Fibroblast of villous mesenchyme (primary cell): ENCODE measurements around the gene CMKLR1. TPM values are rescaled to one million over a fixed set of nuclear protein-coding genes. Genes with fewer than 3 reads are reported as not detected.

Experiments
- DNase-seq: peaks from one replicate; pipeline ENCODE4 v3.0.0-alpha.2; 2010; ENCODE audit warnings: low read depth
- H3K4me3 ChIP-seq: 2 replicates; pipeline ENCODE4 v1.5.1; 2011; ENCODE audit warnings: low read depth, mild to moderate bottlenecking, low read length
- total RNA-seq: library from RNA; depleted of rRNA; stranded (reverse); fragments of >200 nt; gene quantifications from 2 replicates; pipeline ENCODE4 v1.2.3, GENCODE V29; 2012
- TF ChIP-seq, protein P1 (sequence below): IDR thresholded peaks from 2 replicates; pipeline ENCODE4 v1.5.1; 2012; ENCODE audit warnings: low read depth, mild to moderate bottlenecking, low read length; ENCODE audit not compliant: insufficient read depth

Gene CMKLR1
- total RNA-seq, 1 donor = 1.7 TPM

DNA sequence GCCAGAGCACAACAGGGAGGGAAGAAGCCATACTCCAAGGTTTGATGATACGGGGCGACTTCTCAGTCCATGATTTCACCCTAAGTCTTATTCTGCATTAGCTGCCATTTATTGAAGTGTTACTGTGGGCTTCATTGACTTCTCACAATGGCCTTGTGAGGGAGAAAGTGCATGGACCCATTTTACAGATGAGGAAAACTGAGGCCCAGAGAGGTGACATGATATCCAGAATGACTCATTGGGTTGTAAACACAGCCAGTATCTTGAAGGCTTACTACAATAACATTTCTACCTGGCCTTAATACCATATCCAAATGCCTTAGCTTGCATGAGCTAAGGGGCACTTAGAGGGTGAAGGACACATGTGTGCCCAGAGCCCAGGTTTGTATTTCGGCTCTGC, 100.6 kb downstream of the CMKLR1 start:
- DNase-seq = no peak
- no peak overlapping the region for H3K4me3 ChIP-seq
- TF ChIP-seq, protein P1, sequence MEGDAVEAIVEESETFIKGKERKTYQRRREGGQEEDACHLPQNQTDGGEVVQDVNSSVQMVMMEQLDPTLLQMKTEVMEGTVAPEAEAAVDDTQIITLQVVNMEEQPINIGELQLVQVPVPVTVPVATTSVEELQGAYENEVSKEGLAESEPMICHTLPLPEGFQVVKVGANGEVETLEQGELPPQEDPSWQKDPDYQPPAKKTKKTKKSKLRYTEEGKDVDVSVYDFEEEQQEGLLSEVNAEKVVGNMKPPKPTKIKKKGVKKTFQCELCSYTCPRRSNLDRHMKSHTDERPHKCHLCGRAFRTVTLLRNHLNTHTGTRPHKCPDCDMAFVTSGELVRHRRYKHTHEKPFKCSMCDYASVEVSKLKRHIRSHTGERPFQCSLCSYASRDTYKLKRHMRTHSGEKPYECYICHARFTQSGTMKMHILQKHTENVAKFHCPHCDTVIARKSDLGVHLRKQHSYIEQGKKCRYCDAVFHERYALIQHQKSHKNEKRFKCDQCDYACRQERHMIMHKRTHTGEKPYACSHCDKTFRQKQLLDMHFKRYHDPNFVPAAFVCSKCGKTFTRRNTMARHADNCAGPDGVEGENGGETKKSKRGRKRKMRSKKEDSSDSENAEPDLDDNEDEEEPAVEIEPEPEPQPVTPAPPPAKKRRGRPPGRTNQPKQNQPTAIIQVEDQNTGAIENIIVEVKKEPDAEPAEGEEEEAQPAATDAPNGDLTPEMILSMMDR = no peak

Other genes starting within 250 kb of the CMKLR1 start
- under 0.01 TPM in 1 of 2 replicates, not detected in the other for gene WSCD2, start 210.0 kb downstream of the CMKLR1 start, total RNA-seq
- gene FICD, start 176.0 kb upstream of the CMKLR1 start, total RNA-seq = 8.1 and 9.9 TPM in 2 replicates
- 41.2 and 59.2 TPM in 2 replicates for gene SART3, start 221.9 kb upstream of the CMKLR1 start, total RNA-seq
- 105 TPM in 2 replicates for gene ISCU, start 223.3 kb upstream of the CMKLR1 start, total RNA-seq